ENCODE data around the gene NELL2.

NELL2 gene

GRCh38 chr12:44703182-44703910, 172.8 kb downstream of the NELL2 start:
- no peak for DNase-seq (ENCODE audit: low read depth in 1 of 2, low spot score in 1 of 2)
- TF ChIP-seq REST (IDR thresholded peaks at IDR 0.05; ENCODE audit: insufficient replicate concordance, low read depth) (no peak), SPI1 (IDR thresholded peaks at IDR 0.05; ENCODE audit: borderline replicate concordance, low read depth) (no peak), GABPA (IDR thresholded peaks at IDR 0.05; ENCODE audit: low read depth) (no peak), POLR2AphosphoS5 (IDR thresholded peaks at IDR 0.05; ENCODE audit: low read depth) (no peak), CTCF (IDR thresholded peaks at IDR 0.05; ENCODE audit: insufficient read depth, low read length) (no peak)
- no peak overlapping the region for H3K27ac ChIP-seq (replicated peaks)
- no peak overlapping the region for H3K4me3 ChIP-seq (replicated peaks; ENCODE audit: insufficient read depth, low read length)
- H3K27me3 ChIP-seq (ENCODE audit: insufficient read depth, poor library complexity, severe bottlenecking): no peaks in the 10 kb centered on the region

GRCh38 chr12:44697511-44697910, 178.6 kb downstream of the NELL2 start:
- H3K27ac ChIP-seq (replicated peaks): no peak overlapping the region
- no peaks in the 10 kb centered on the region for H3K27me3 ChIP-seq (ENCODE audit: insufficient read depth, poor library complexity, severe bottlenecking)
- DNase-seq (ENCODE audit: low read depth in 1 of 2, low spot score in 1 of 2): no peak
- no peak overlapping the region for H3K4me3 ChIP-seq (replicated peaks; ENCODE audit: insufficient read depth, low read length)
- TF ChIP-seq CTCF (IDR thresholded peaks at IDR 0.05; ENCODE audit: insufficient read depth, low read length): no peak
- TF ChIP-seq SPI1 (IDR thresholded peaks at IDR 0.05; ENCODE audit: borderline replicate concordance, low read depth): no peak
- no peak for TF ChIP-seq GABPA (IDR thresholded peaks at IDR 0.05; ENCODE audit: low read depth)
- TF ChIP-seq REST (IDR thresholded peaks at IDR 0.05; ENCODE audit: insufficient replicate concordance, low read depth): no peak
- TF ChIP-seq POLR2AphosphoS5 (IDR thresholded peaks at IDR 0.05; ENCODE audit: low read depth): no peak

GRCh38 chr12:44696542-44696941, 179.6 kb downstream of the NELL2 start:
- no peak for TF ChIP-seq CTCF (IDR thresholded peaks at IDR 0.05; ENCODE audit: insufficient read depth, low read length)
- no peak for TF ChIP-seq POLR2AphosphoS5 (IDR thresholded peaks at IDR 0.05; ENCODE audit: low read depth)
- TF ChIP-seq REST (IDR thresholded peaks at IDR 0.05; ENCODE audit: insufficient replicate concordance, low read depth): no peak
- no peak for TF ChIP-seq SPI1 (IDR thresholded peaks at IDR 0.05; ENCODE audit: borderline replicate concordance, low read depth)
- TF ChIP-seq GABPA (IDR thresholded peaks at IDR 0.05; ENCODE audit: low read depth): no peak
- no peak overlapping the region for H3K4me3 ChIP-seq (replicated peaks; ENCODE audit: insufficient read depth, low read length)
- no peak for DNase-seq (ENCODE audit: low read depth in 1 of 2, low spot score in 1 of 2)
- no peak overlapping the region for H3K27ac ChIP-seq (replicated peaks)
- no peaks in the 10 kb centered on the region for H3K27me3 ChIP-seq (ENCODE audit: insufficient read depth, poor library complexity, severe bottlenecking)
